ENCODE measurements around the gene ACSBG1.

ACSBG1 gene, protein sequence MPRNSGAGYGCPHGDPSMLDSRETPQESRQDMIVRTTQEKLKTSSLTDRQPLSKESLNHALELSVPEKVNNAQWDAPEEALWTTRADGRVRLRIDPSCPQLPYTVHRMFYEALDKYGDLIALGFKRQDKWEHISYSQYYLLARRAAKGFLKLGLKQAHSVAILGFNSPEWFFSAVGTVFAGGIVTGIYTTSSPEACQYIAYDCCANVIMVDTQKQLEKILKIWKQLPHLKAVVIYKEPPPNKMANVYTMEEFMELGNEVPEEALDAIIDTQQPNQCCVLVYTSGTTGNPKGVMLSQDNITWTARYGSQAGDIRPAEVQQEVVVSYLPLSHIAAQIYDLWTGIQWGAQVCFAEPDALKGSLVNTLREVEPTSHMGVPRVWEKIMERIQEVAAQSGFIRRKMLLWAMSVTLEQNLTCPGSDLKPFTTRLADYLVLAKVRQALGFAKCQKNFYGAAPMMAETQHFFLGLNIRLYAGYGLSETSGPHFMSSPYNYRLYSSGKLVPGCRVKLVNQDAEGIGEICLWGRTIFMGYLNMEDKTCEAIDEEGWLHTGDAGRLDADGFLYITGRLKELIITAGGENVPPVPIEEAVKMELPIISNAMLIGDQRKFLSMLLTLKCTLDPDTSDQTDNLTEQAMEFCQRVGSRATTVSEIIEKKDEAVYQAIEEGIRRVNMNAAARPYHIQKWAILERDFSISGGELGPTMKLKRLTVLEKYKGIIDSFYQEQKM

DNA sequence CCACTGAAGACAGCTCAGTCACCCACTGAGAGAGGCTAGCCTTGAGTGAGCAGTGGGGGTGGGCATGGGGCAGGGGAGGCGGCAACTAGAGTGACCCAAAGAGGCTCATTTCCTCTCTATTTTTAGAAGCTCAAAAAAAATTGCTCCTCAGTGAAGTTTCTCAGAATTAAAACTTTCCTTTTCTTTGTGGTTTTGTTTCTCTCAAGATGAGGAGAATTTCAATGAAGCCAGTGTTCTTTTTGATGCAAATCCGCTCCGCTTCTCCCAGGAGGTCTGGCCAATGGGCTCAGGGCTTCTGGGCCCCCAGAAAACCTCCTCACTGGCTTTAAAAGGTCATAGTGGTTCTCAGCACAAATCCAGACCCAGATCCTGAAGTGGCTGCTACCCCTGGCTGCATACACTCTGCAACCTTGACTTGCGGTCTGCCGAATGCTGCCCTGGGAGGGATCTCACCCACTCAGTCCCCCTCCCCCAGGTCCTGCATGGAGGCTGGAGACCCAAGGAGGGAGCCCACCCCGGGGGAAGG lies at the start of gene ACSBG1:
ACSBG1 (minus strand) TSS at position 51 of the 526 bp plus-strand sequence. CDS start 64 bp downstream, outside the sequence.
- Histone ChIP-seq H3K27ac (ENCODE audit: low read length) (no peak within 1 kb of the TSS), H3K36me3 (ENCODE audit: control insufficient read depth, low read depth, low read length) (no peaks in the 10 kb centered on the region), H3K4me1 (ENCODE audit: control insufficient read depth, low read depth, low read length) (peaks cover 11% of the 10 kb centered on the region), H3K9ac (ENCODE audit: low read length) (no peak within 1 kb of the TSS), H3K9me3 (ENCODE audit: control insufficient read depth, low read depth, low read length) (no peaks in the 10 kb centered on the region), H3K27me3 (ENCODE audit: control insufficient read depth, insufficient read depth, low read length) (no peaks in the 10 kb centered on the region), H3K4me3 (ENCODE audit: low read length) (no peak within 1 kb of the TSS)

DNA sequence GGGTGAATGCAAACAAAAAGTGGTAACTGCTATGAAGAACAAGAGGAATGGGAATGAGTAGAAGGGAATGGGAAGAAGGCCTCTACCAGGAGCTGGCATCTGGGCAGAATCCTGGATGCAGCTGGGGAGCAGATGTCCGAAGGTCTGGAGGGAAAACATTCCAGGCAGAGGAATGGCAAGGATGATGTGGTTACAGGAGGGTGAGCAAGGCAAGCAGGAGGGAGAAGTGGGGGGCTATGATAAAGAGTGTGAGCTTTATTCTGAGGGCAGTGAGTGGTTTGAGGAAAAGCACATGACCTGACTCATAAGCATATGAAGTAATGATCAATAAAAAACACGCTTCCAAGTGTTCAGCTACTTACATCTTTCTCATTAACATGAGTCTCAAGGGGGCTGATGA lies 48.0 kb upstream of the ACSBG1 start:
- peaks cover 15% of the 10 kb centered on the region for H3K36me3 ChIP-seq (ENCODE audit: control insufficient read depth, low read depth, low read length)

DNA sequence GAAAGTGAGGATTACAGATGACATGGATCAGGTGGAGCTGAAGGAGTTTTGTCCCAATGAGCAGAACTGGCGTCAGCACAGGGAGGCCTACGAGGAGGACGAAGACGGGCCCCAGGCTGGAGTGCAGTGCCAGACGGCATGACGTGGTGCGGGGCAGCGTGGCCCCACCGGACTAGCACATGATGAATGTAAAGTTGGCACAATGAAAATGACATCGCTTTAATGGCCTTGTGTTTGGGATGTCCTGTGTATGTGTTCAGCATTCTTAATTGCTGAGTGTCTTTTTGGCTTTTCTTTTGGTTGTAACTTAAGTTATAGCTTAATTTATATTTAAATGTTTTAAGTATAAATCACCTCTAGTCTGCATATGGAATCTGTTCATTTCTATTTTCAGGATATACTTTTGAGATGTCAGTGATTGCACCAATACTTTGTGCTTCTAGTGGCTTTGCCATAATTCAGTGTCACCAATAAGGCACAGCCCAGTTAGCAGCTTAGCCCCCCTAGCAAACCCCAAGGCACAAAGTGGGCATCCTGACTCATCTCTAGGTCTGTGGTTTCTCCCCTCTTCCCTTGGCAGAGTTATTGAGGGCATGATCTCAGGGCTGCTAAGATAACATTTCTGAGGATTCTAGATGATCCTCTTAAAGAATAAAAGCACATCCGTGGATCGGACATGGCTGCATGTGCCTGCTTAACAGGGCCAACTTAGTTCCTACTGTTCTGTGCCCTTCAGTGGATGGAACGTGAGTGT lies 46.1 kb upstream of the ACSBG1 start:
- Histone ChIP-seq H3K27me3 (ENCODE audit: control insufficient read depth, insufficient read depth, low read length) (no peaks in the 10 kb centered on the region), H3K4me1 (ENCODE audit: control insufficient read depth, low read depth, low read length) (no peaks in the 10 kb centered on the region), H3K9me3 (ENCODE audit: control insufficient read depth, low read depth, low read length) (no peaks in the 10 kb centered on the region), H3K4me3 (ENCODE audit: low read length) (no peak overlapping the region), H3K36me3 (ENCODE audit: control insufficient read depth, low read depth, low read length) (peaks cover 4% of the 10 kb centered on the region), H3K9ac (ENCODE audit: low read length) (no peak overlapping the region), H3K27ac (ENCODE audit: low read length) (no peak overlapping the region)

More for the DNA sequence above, 48.0 kb upstream of the ACSBG1 start:
- H3K27ac ChIP-seq (ENCODE audit: low read length) = no peak overlapping the region
- no peaks in the 10 kb centered on the region for H3K4me1 ChIP-seq (ENCODE audit: control insufficient read depth, low read depth, low read length)
- H3K9ac ChIP-seq (ENCODE audit: low read length) = no peak overlapping the region
- H3K9me3 ChIP-seq (ENCODE audit: control insufficient read depth, low read depth, low read length) = no peaks in the 10 kb centered on the region
- H3K27me3 ChIP-seq (ENCODE audit: control insufficient read depth, insufficient read depth, low read length) = no peaks in the 10 kb centered on the region
- no peak overlapping the region for H3K4me3 ChIP-seq (ENCODE audit: low read length)

DNA sequence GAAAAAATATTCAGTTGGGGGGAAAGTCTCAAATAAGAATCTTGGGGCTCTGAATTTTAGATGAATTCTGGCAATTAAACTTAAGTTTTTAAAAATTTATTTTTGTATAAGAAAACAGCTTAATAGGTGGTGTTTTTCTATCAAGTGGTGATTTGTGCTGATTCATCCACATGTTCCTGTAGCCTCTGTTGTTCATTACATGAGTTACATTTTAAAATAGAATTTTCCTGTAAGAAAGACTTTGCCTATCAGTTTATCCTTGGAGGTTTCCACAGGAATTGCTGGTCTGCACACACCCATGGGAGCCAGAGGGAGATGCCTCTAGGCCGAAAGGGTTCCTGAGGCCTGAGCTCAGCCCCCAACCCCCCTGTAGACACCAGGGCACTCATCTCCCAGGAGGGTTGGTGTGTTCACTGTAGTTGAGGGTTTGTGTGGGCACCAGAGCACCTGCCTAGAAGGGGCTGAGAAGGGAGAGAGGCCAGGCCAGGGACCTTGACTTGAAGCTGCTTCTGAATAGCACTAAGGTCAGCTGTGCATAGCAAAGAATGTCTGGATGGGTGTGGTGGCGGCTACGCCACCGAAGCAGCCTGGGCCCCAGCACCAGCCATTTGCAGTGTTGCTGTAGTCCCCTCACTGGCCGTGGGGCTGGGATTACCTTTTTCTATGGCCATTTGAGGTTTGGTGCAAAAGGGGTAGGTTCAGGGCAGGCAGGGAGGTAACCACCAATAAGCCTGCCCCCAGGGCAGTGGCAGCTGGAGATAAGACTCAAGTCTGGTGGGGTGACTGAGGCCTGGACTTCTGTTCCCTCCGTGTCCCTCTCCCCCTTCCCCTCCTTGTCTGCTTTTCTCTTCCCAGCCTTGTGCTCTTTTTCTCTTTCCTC lies 41.9 kb upstream of the ACSBG1 start:
- Histone ChIP-seq H3K4me1 (ENCODE audit: control insufficient read depth, low read depth, low read length) (no peaks in the 10 kb centered on the region), H3K9ac (ENCODE audit: low read length) (no peak overlapping the region), H3K27ac (ENCODE audit: low read length) (no peak overlapping the region), H3K4me3 (ENCODE audit: low read length) (no peak overlapping the region), H3K27me3 (ENCODE audit: control insufficient read depth, insufficient read depth, low read length) (no peaks in the 10 kb centered on the region), H3K36me3 (ENCODE audit: control insufficient read depth, low read depth, low read length) (no peaks in the 10 kb centered on the region), H3K9me3 (ENCODE audit: control insufficient read depth, low read depth, low read length) (no peaks in the 10 kb centered on the region)

DNA sequence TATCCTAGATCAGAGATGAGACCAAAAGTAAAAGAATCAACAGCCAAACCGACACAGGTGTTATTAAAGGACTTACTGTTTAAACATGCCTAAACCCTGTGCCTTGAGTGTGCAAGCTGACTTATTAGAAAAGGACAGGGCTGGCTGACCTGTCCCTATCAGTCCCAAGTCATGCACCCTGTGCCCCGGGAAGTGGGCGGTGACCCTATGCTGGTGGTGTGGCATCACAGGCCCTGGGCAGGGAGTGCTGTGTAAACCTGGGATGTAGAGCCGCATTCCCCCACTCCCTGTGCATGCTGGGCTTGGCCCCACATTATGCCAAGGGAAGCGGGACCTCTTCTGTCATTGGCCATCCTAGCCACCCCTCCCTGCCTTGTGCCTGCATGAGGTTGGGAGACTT lies 40.6 kb upstream of the ACSBG1 start:
- H3K4me3 ChIP-seq (ENCODE audit: low read length) = no peak overlapping the region
- no peaks in the 10 kb centered on the region for H3K27me3 ChIP-seq (ENCODE audit: control insufficient read depth, insufficient read depth, low read length)
- H3K4me1 ChIP-seq (ENCODE audit: control insufficient read depth, low read depth, low read length) = no peaks in the 10 kb centered on the region
- H3K36me3 ChIP-seq (ENCODE audit: control insufficient read depth, low read depth, low read length) = no peaks in the 10 kb centered on the region
- H3K9ac ChIP-seq (ENCODE audit: low read length) = no peak overlapping the region
- no peak overlapping the region for H3K27ac ChIP-seq (ENCODE audit: low read length)
- no peaks in the 10 kb centered on the region for H3K9me3 ChIP-seq (ENCODE audit: control insufficient read depth, low read depth, low read length)

DNA sequence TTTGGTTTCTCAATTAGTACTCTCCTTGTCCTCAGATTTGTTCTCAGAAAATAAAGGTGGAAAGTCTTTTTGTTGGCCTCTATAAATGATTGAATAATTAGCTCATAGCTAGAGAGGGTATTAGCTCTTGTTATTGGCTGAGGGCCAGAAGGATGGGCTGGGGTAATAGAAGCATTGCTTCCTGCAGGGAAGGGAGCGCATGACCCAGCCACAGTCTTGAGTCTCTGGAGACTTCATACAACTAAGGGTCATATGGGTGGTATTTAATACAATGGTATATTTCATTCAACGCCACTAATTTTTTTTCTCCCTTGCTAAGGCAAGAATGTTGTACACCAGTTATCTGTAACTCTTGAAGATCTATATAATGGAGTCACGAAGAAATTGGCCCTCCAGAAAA lies 38.4 kb upstream of the ACSBG1 start:
- no peak overlapping the region for H3K9ac ChIP-seq (ENCODE audit: low read length)
- no peaks in the 10 kb centered on the region for H3K9me3 ChIP-seq (ENCODE audit: control insufficient read depth, low read depth, low read length)
- no peak overlapping the region for H3K4me3 ChIP-seq (ENCODE audit: low read length)
- H3K4me1 ChIP-seq (ENCODE audit: control insufficient read depth, low read depth, low read length) = no peaks in the 10 kb centered on the region
- H3K27ac ChIP-seq (ENCODE audit: low read length) = no peak overlapping the region
- H3K36me3 ChIP-seq (ENCODE audit: control insufficient read depth, low read depth, low read length) = no peaks in the 10 kb centered on the region
- H3K27me3 ChIP-seq (ENCODE audit: control insufficient read depth, insufficient read depth, low read length) = no peaks in the 10 kb centered on the region

- Histone ChIP-seq H3K27ac (ENCODE audit: low read length) (no peak overlapping the region), H3K4me1 (ENCODE audit: control insufficient read depth, low read depth, low read length) (no peaks in the 10 kb centered on the region), H3K9ac (ENCODE audit: low read length) (no peak overlapping the region), H3K4me3 (ENCODE audit: low read length) (no peak overlapping the region), H3K9me3 (ENCODE audit: control insufficient read depth, low read depth, low read length) (no peaks in the 10 kb centered on the region), H3K27me3 (ENCODE audit: control insufficient read depth, insufficient read depth, low read length) (no peaks in the 10 kb centered on the region), H3K36me3 (ENCODE audit: control insufficient read depth, low read depth, low read length) (no peaks in the 10 kb centered on the region)
Measured at GRCh38 chr15:78272316-78272715, 38.0 kb upstream of the ACSBG1 start.

GRCh38 chr15:78266806-78267205 lies 32.4 kb upstream of the ACSBG1 start:
- H3K36me3 ChIP-seq (ENCODE audit: control insufficient read depth, low read depth, low read length) = no peaks in the 10 kb centered on the region
- no peak overlapping the region for H3K9ac ChIP-seq (ENCODE audit: low read length)
- H3K27ac ChIP-seq (ENCODE audit: low read length) = no peak overlapping the region
- H3K9me3 ChIP-seq (ENCODE audit: control insufficient read depth, low read depth, low read length) = no peaks in the 10 kb centered on the region
- H3K4me3 ChIP-seq (ENCODE audit: low read length) = no peak overlapping the region
- no peaks in the 10 kb centered on the region for H3K4me1 ChIP-seq (ENCODE audit: control insufficient read depth, low read depth, low read length)
- H3K27me3 ChIP-seq (ENCODE audit: control insufficient read depth, insufficient read depth, low read length) = no peaks in the 10 kb centered on the region

GRCh38 chr15:78266229-78266628 lies 31.9 kb upstream of the ACSBG1 start:
- Histone ChIP-seq H3K9me3 (ENCODE audit: control insufficient read depth, low read depth, low read length) (no peaks in the 10 kb centered on the region), H3K4me3 (ENCODE audit: low read length) (no peak overlapping the region), H3K27ac (ENCODE audit: low read length) (no peak overlapping the region), H3K4me1 (ENCODE audit: control insufficient read depth, low read depth, low read length) (no peaks in the 10 kb centered on the region), H3K9ac (ENCODE audit: low read length) (no peak overlapping the region), H3K36me3 (ENCODE audit: control insufficient read depth, low read depth, low read length) (no peaks in the 10 kb centered on the region), H3K27me3 (ENCODE audit: control insufficient read depth, insufficient read depth, low read length) (no peaks in the 10 kb centered on the region)

- H3K27ac ChIP-seq (ENCODE audit: low read length) = no peak overlapping the region
- H3K9me3 ChIP-seq (ENCODE audit: control insufficient read depth, low read depth, low read length) = no peaks in the 10 kb centered on the region
- H3K4me3 ChIP-seq (ENCODE audit: low read length) = no peak overlapping the region
- no peaks in the 10 kb centered on the region for H3K36me3 ChIP-seq (ENCODE audit: control insufficient read depth, low read depth, low read length)
- no peaks in the 10 kb centered on the region for H3K4me1 ChIP-seq (ENCODE audit: control insufficient read depth, low read depth, low read length)
- H3K27me3 ChIP-seq (ENCODE audit: control insufficient read depth, insufficient read depth, low read length) = no peaks in the 10 kb centered on the region
- no peak overlapping the region for H3K9ac ChIP-seq (ENCODE audit: low read length)
Measured at GRCh38 chr15:78265752-78266224, 31.4 kb upstream of the ACSBG1 start.
